Mammary epithelial cell (primary cell): Measurements from ENCODE around the gene LCE2A.

Experiments used
- CTCF ChIP-seq, 2 donors: IDR thresholded peaks in 1 of 2; conservative IDR thresholded peaks in 1 of 2; 2 replicates each; pipeline ENCODE4 v1.5.1; 2011 to 2012; ENCODE audit warnings: inconsistent platforms in 2 of 2, low read length in 2 of 2, mild to moderate bottlenecking in 2 of 2, control low read depth in 1 of 2, low read depth in 1 of 2; ENCODE audit not compliant: insufficient read depth in 1 of 2; ENCODE audit errors: extremely low read depth in 1 of 2
- EZH2 ChIP-seq: IDR thresholded peaks from 2 replicates; pipeline ENCODE4 v1.6.1; 2012; ENCODE audit warnings: low read length, inconsistent platforms, borderline replicate concordance

- TF ChIP-seq CTCF (conservative IDR thresholded peaks at IDR 0.05 in 1 of 2, IDR thresholded peaks at IDR 0.05 in 1 of 2; ENCODE audit: extremely low read depth in 1 of 2, insufficient read depth in 1 of 2, low read depth in 1 of 2, low read length in 2 of 2) = no peak
- no peak for TF ChIP-seq EZH2
Measured at GRCh38 chr1:152656459-152656858, 41.7 kb upstream of the LCE2A start.
